SH-SY5Y (cell line): Measurements from ENCODE around the gene KCNN1.

ENCODE experiments used
- GATA2 ChIP-seq: IDR thresholded peaks from 2 replicates; pipeline ENCODE4 v1.6.1; 2011; ENCODE audit warnings: mild to moderate bottlenecking, low read depth, low read length
- GATA3 ChIP-seq: IDR thresholded peaks from 2 replicates; pipeline ENCODE4 v1.6.1; 2011; ENCODE audit warnings: low read depth, mild to moderate bottlenecking, low read length, moderate library complexity

- TF ChIP-seq GATA2 (no peak), GATA3 (no peak)
Measured at GRCh38 chr19:17948931-17949930, 17.7 kb upstream of the KCNN1 start.
